T follicular helper cell (primary cell): ENCODE data around the gene CEL.

Experiments used
- DNase-seq: peaks from one replicate; pipeline ENCODE4 v3.0.0-alpha.2; 2020; ENCODE audit warnings: low read depth

Gene CEL

DNA sequence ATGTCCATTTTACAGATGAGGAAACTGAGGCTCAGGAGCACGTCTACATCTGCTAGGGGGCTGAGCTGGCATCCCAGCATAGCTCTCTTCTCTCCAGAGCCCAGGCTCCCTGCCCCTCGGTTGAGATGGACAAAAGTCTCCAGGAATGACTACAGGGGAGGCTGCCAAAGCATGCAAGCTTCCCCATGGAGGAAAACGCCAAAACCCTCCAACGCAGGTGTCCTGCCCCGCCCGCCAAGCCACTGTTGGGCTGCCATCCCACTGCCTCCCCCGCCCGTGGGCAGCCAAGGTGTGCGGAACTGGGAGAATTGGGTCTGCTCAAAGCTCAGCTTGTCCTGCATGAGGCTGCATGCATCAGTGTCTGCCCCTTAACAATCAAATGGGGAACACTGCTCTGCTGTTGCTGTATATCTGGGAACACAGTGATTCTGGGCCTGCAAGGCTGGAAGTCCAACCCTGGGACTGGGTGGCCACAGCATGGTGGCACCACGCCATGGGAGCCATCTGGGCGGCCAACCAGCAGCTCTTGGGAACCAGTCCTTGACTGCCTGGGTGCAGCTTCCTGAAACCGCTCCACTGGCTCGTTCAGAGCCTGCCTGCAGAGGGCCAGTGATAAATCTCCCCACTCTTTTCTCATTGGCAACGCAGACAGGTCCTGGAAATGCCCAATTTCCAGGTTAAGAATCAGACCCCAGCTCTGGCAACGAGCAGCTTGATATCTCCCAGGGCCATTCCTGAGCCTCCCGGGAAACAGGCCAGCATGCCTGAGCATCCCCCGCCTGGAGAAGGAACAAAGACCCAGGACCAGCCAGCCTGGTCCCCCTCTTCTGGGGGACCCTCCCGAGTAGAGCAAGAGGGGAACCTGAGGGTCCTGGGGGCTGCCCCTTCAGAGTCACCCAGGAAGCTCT, 55.7 kb downstream of the CEL start:
- no peak for DNase-seq

DNA sequence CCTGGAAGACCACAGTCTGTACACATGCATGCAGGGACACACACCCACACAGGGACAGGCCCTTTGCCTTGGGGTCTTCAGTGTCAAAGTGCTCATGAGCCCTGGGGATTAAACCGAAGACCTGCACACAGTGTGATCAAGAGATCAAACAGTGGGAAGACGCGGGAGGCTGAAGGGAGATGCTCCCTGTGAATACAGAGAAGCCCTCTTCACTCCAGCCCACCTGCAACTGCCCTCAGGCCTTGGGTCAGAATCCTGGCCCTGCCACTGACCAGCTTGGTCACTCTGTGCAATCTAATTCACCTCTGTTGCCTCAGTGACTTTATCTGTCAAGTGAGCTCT, 56.4 kb downstream of the CEL start:
- no peak for DNase-seq

DNA sequence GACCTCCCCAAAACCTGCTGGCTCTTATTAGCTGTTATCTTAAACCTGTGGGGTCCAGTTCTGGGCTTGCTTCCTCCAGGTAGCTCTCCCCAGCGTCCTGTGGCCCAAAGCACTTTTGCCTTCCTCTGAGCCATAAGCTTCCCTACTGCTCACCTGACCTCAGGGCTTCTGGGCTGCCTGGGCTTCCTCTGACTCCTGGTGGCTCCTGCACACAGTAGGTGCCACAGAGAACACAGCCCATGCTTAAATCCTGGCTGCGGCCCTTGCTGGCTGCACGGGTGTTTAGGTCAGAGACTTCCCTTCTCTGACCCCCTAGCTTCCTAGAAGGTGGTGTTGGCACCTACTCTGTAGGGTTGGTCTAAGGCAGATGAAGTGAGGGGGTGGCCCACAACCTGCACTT, 56.8 kb downstream of the CEL start:
- no peak for DNase-seq

DNA sequence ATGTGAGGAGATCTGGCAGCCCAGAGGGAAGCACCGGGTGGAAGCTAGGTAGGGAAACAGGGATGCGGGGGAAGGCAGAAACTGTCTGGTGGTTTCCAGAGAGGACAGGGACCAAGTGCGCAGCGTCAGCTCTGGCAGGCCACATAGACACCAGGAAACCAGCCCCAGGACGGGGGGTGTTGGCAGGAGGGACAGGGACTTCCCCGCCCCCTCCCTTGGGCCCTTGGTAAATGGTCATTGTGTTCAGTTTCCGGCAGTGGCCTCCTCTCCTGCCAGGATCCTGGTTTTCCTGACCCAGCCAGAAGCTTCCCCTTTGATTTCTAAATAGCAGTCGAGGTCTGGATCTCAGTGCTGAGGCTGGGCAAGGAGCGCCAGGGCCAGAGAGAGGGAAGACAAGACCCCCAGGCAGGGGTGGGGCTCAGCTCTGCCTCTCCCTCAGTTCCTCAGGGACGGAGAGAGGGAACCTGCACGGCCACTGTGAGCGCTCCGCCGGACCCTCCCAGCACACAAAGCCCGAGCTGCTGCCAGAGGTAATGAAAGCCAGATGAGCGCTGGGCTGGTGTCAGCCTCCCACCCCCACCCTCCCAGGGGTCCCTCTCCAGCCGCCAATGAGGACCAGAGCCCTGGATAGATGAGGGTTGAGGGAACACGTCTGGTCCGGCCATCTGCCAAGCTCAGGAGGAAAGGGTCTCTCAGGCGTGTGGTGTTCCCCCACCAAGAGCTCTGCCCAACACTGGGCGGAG, 57.5 kb downstream of the CEL start:
- no peak for DNase-seq

DNA sequence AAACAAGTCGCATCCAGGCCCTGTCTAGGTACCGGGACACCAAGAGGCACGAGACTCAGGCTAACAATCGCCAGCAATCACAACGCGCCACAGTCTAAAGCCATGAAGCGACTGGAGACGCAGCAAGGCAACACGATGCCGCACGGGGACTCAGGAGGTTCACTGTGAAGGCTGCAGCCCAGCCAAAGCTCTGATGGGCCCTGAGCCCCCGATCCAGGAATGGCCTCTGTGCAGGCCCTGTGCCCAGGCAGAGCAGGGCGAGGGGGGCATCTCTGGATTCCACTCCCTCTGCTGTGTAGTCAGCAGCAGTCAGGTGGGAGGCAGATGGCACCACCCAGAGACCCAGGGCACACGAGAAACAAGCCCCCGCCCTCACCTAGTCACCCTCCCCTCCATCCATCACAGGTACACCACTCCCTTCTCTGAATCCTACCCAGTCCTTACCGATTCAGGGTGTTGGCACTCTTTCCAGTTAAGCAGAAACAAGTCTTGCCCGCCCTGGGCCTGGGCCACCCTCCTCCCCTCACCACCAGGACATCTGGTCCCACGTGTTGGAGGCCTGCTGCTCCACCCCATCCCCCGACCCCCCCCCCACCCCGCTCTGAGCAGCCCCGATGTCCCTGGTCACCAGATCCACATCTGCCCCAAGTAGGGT, 58.2 kb downstream of the CEL start:
- no peak for DNase-seq

DNA sequence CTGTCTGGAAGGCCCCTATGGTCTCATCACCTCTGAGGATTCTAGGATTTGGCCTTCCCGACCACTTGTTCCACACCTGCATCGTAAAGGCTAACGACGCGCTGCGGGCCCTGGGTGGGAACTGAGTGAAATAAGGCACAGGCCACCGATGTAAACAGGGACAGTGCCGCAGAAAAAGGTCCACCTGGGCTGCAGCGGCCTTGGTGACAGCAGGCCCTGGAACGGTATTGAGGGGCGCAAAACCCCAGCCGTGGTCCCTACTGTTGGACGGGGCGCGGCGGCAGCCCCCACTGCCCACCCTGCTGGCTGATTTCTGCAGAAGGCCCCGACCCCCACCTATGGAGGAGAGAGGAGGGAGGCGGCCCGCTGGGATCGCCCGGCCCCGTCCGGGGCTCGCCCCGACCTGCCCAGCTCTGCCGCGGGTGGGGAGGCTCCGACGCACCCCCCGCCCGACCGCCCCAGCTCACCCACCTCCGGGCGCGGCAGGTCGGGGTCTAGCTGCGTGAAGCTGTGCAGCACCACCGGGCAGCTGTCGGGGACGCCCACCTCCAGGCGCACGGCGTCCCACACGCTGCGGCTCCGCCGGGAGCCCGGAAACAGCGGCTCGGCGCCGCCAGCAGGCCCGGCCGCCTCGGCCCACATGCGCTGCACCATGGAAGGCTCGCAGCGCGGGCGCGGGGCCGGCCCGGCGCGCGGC, 58.9 kb downstream of the CEL start:
- DNase-seq, result no peak
